HEK293 (cell line): ENCODE results near the gene CIB4.

Experiments
- CTCF ChIA-PET: fragments of 350-600 bp; formaldehyde crosslinking; extraction: SDS; loops from one replicate; lab custom pipeline; 2021; ENCODE audit warnings: antibody characterized with exemption; lab: Yijun Ruan, JAX
- POLR2A ChIA-PET: fragments of 300-600 bp; formaldehyde crosslinking; extraction: SDS; loops from one replicate; lab custom pipeline; 2020; ENCODE audit warnings: antibody characterized with exemption, inconsistent platforms; lab: Yijun Ruan, JAX
- H3K27ac ChIP-seq: fragments of 200-500 bp; sonication (Bioruptor generic); 2 replicates; pipeline ENCODE4 v1.5.1; 2014; ENCODE audit warnings: low read depth, low read length, control low read depth, inconsistent platforms; ENCODE audit errors: extremely low read depth
- H3K36me3 ChIP-seq, 2 experiments: fragments of 200-500 bp in 1 of 2; sonication (Bioruptor generic) in 1 of 2; 1 replicate in 1 of 2; 2 replicates in 1 of 2; pipeline ENCODE4 v1.5.1; 2014 to 2017; ENCODE audit warnings: inconsistent platforms in 2 of 2, low read length in 2 of 2; ENCODE audit not compliant: control insufficient read depth in 2 of 2, insufficient read depth in 1 of 2
- H3K4me1 ChIP-seq: fragments of 200-500 bp; sonication (Bioruptor generic); 2 replicates; pipeline ENCODE4 v1.5.1; 2014; ENCODE audit warnings: mild to moderate bottlenecking, low read length, inconsistent platforms; ENCODE audit not compliant: control insufficient read depth, insufficient read depth
- H3K4me3 ChIP-seq: 2 replicates; pipeline ENCODE4 v1.5.1; 2011; ENCODE audit warnings: low read depth, mild to moderate bottlenecking, control low read depth, low read length, moderate library complexity
- H3K9me3 ChIP-seq: fragments of 200-500 bp; sonication (Bioruptor generic); 2 replicates; pipeline ENCODE4 v1.5.1; 2014; ENCODE audit warnings: low read depth, low read length, inconsistent platforms; ENCODE audit not compliant: control insufficient read depth, insufficient read depth
- GLIS1 ChIP-seq: fragments of 450-650 bp; formaldehyde crosslinking; IDR thresholded peaks from 2 replicates; pipeline ENCODE4 v1.5.1; 2016; ENCODE audit warnings: missing biosample characterization, missing genetic modification characterization
- KLF10 ChIP-seq: fragments of 450-650 bp; IDR thresholded peaks from 2 replicates; pipeline ENCODE4 v1.5.1; 2018; ENCODE audit warnings: missing biosample characterization, mild to moderate bottlenecking, missing genetic modification characterization
- MEIS1 ChIP-seq: sonication (generic); formaldehyde crosslinking; IDR thresholded peaks from 2 replicates; pipeline ENCODE4 v1.8.1; 2022; ENCODE audit warnings: missing genetic modification reagents, mild to moderate bottlenecking, borderline replicate concordance
- OSR2 ChIP-seq: fragments of 450-650 bp; formaldehyde crosslinking; IDR thresholded peaks from 2 replicates; pipeline ENCODE4 v1.5.1; 2016; ENCODE audit warnings: missing biosample characterization, missing genetic modification characterization
- PRDM10 ChIP-seq: fragments of 450-650 bp; formaldehyde crosslinking; IDR thresholded peaks from 2 replicates; pipeline ENCODE4 v1.5.1; 2016; ENCODE audit warnings: missing biosample characterization, missing genetic modification characterization
- ZBTB10 ChIP-seq: fragments of 450-650 bp; formaldehyde crosslinking; IDR thresholded peaks from 2 replicates; pipeline ENCODE4 v1.5.1; 2016; ENCODE audit warnings: missing biosample characterization, missing genetic modification characterization
- ZBTB11 ChIP-seq: fragments of 450-650 bp; formaldehyde crosslinking; conservative IDR thresholded peaks from 2 replicates; pipeline ENCODE4 v1.5.1; 2016; ENCODE audit warnings: low read depth, missing biosample characterization, missing genetic modification characterization
- ZBTB49 ChIP-seq: fragments of 450-650 bp; formaldehyde crosslinking; IDR thresholded peaks from 2 replicates; pipeline ENCODE4 v1.5.1; 2016; ENCODE audit warnings: missing biosample characterization, missing genetic modification characterization, low read depth
- ZBTB8A ChIP-seq: fragments of 450-650 bp; formaldehyde crosslinking; IDR thresholded peaks from 2 replicates; pipeline ENCODE4 v1.5.1; 2016; ENCODE audit warnings: missing biosample characterization, missing genetic modification characterization
- ZFP3 ChIP-seq: fragments of 450-650 bp; formaldehyde crosslinking; IDR thresholded peaks from 2 replicates; pipeline ENCODE4 v1.5.1; 2016; ENCODE audit warnings: low read depth, missing biosample characterization, missing genetic modification characterization
- ZNF248 ChIP-seq: fragments of 450-650 bp; formaldehyde crosslinking; IDR thresholded peaks from 2 replicates; pipeline ENCODE4 v1.5.1; 2017; ENCODE audit warnings: missing biosample characterization, missing genetic modification characterization
- ZNF311 ChIP-seq: fragments of 450-650 bp; formaldehyde crosslinking; IDR thresholded peaks from 2 replicates; pipeline ENCODE4 v1.5.1; 2017; ENCODE audit warnings: missing biosample characterization, missing genetic modification characterization, borderline replicate concordance
- ZNF513 ChIP-seq: fragments of 450-650 bp; IDR thresholded peaks from 2 replicates; pipeline ENCODE4 v1.5.1; 2018; ENCODE audit warnings: missing biosample characterization, missing genetic modification characterization
- ZNF585B ChIP-seq: fragments of 450-650 bp; formaldehyde crosslinking; IDR thresholded peaks from 2 replicates; pipeline ENCODE4 v1.5.1; 2016; ENCODE audit warnings: missing biosample characterization, missing genetic modification characterization
- ZNF621 ChIP-seq: fragments of 450-650 bp; formaldehyde crosslinking; IDR thresholded peaks from 2 replicates; pipeline ENCODE4 v1.5.1; 2017; ENCODE audit warnings: missing biosample characterization, missing genetic modification characterization
- ZNF654 ChIP-seq: fragments of 450-650 bp; formaldehyde crosslinking; IDR thresholded peaks from 2 replicates; pipeline ENCODE4 v1.5.1; 2016; ENCODE audit warnings: low read depth, missing biosample characterization, missing genetic modification characterization
- ZNF776 ChIP-seq: fragments of 450-650 bp; formaldehyde crosslinking; IDR thresholded peaks from 2 replicates; pipeline ENCODE4 v1.5.0; 2017; ENCODE audit warnings: missing biosample characterization, missing genetic modification characterization, borderline replicate concordance

The CIB4 gene

GRCh38 chr2:26668856-26669750 lies 27.9 kb upstream of the CIB4 start (continued):
- TF ChIP-seq ZBTB49, result no peak
- TF ChIP-seq ZNF621 (tag by site-specific recombination), result no peak
- TF ChIP-seq ZBTB8A, result no peak
- TF ChIP-seq ZNF654 (tag by site-specific recombination), result no peak
- TF ChIP-seq, all 188 proteins: peak for 0

- H3K9me3 ChIP-seq, result no peaks in the 10 kb centered on the region
- H3K4me3 ChIP-seq, result no peak overlapping the region
- ChIA-PET POLR2A (no interaction called here), CTCF (no interaction called here)
- no peak overlapping the region for H3K27ac ChIP-seq
- no peaks in the 10 kb centered on the region for H3K4me1 ChIP-seq
- no peak for TF ChIP-seq ZNF585B (tag by site-specific recombination)
- TF ChIP-seq ZNF776 (tag by site-specific recombination), result no peak
- no peak for TF ChIP-seq OSR2 (tag by site-specific recombination)
- no peak for TF ChIP-seq GLIS1 (tag by site-specific recombination)
- no peak for TF ChIP-seq PRDM10 (tag by site-specific recombination)
- TF ChIP-seq ZFP3, result no peak
- no peak for TF ChIP-seq ZBTB49
- TF ChIP-seq KLF10, result no peak
- no peak for TF ChIP-seq MEIS1 (CRISPR knock-in tag)
- TF ChIP-seq ZNF311 (tag by site-specific recombination), result no peak
- no peak for TF ChIP-seq ZNF513
- TF ChIP-seq ZBTB10 (tag by site-specific recombination), result no peak
- no peak for TF ChIP-seq ZNF248 (tag by site-specific recombination)
- TF ChIP-seq ZBTB11, result no peak
- no peaks in the 10 kb centered on the region for H3K36me3 ChIP-seq
These were observed 26.9 kb upstream of the CIB4 start for GRCh38 chr2:26668041-26668440.
